ENCODE results near the gene SLC35C1. TPM values are rescaled to one million over a fixed set of nuclear protein-coding genes. Genes with fewer than 3 reads are reported as not detected.

Gene SLC35C1
- total and polyA plus RNA-seq, 2 of the 13 experiments (the other 11 are each of a cell fraction or from before 2014, with no cell fraction given) = 2.9 to 7.0 TPM

DNA sequence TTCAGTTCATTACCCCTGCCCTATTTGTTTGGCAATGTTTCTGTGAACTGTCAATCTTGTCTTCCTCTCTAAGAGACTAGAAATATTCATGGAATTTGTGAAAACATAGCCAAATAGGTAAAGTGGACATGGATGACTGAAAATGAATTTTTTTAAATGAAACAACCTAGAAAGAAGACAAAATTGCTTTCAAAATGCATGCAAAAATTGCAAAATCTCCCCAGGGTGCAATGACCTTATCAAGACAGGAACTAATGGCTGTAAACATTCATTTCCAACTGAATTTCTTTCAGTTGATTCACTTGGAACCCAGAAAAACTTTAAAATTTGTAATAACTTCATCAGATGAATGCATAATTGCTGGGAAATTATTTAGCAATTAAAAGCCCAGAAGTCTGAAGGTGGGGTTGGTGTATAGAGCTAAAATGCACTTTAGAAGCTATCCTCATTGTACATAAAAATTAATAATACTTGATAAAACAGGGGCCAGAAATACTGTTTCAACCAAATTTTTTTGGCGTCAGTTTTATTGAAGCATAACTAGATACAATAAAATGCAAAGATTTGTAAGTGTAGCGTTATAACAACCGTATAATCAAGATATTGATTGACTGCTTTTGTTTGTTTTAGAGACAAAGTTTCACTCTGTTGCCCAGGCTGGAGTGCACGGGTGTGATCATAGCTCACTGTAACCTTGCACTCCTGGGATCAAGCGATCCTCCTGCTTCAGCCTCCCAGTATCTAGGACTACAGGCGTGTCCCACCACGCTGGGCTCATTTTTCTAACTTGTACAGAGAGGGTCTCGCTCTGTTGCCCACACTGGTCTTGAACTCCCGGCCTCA is 27.6 kb upstream of the SLC35C1 start:
- ATAC-seq = no peak
- intact Hi-C loops (cut with micrococcal nuclease; ENCODE audit: unreplicated experiment) = no loop called here
- ChIA-PET POLR2A (no interaction called here), CTCF (ENCODE audit: low intra/inter-chr PET ratio, low total read pairs) (no interaction called here)
- Histone ChIP-seq H4K20me1 (ENCODE audit: insufficient read depth, low read length) (no peaks in the 10 kb centered on the region), H2AFZ (ENCODE audit: low read length) (no peak overlapping the region), H3K27ac (ENCODE audit: extremely low read length, insufficient read depth, low read length) (no peak overlapping the region), H3K27me3 (ENCODE audit: control insufficient read depth in 1 of 2, insufficient read depth in 2 of 2, low read length in 2 of 2) (peaks cover 0 to 8% of the 10 kb centered on the region in 2 experiments; a peak in 2 of 5 replicates), H3K4me1 (ENCODE audit: insufficient read depth, low read length) (peaks cover 13% of the 10 kb centered on the region; the same call in 1 of the 2 replicates), H3K4me3 (replicated peaks in 1 of 3; ENCODE audit: insufficient read depth in 1 of 3, low read depth in 2 of 3, low read length in 3 of 3) (no peak overlapping the region), H3K9ac (ENCODE audit: insufficient read depth, low read depth, low read length) (no peak overlapping the region), H3K4me2 (ENCODE audit: low read depth, low read length) (no peak overlapping the region), H3K36me3 (replicated peaks in 1 of 2; ENCODE audit: control insufficient read depth in 1 of 2, insufficient read depth in 2 of 2, low read length in 2 of 2) (no peaks in the 10 kb centered on the region), H3K9me3 (ENCODE audit: low read length) (no peaks in the 10 kb centered on the region), H3K79me2 (ENCODE audit: insufficient read depth, low read length) (no peaks in the 10 kb centered on the region)
- TF ChIP-seq ZNF709 (CRISPR knock-in tag; IDR thresholded peaks at IDR 0.05) = no peak
- TF ChIP-seq RBM39 (IDR thresholded peaks at IDR 0.05; ENCODE audit: low read depth, low read length, poor library complexity, severe bottlenecking) = no peak
- no peak for TF ChIP-seq FOXK2 (IDR thresholded peaks at IDR 0.05)
- TF ChIP-seq, protein P1, sequence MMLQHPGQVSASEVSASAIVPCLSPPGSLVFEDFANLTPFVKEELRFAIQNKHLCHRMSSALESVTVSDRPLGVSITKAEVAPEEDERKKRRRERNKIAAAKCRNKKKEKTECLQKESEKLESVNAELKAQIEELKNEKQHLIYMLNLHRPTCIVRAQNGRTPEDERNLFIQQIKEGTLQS (CRISPR knock-in tag; IDR thresholded peaks at IDR 0.05) = no peak
- no peak for TF ChIP-seq SUZ12 (IDR thresholded peaks at IDR 0.05; ENCODE audit: low read depth, low read length)
- TF ChIP-seq, protein P2, sequence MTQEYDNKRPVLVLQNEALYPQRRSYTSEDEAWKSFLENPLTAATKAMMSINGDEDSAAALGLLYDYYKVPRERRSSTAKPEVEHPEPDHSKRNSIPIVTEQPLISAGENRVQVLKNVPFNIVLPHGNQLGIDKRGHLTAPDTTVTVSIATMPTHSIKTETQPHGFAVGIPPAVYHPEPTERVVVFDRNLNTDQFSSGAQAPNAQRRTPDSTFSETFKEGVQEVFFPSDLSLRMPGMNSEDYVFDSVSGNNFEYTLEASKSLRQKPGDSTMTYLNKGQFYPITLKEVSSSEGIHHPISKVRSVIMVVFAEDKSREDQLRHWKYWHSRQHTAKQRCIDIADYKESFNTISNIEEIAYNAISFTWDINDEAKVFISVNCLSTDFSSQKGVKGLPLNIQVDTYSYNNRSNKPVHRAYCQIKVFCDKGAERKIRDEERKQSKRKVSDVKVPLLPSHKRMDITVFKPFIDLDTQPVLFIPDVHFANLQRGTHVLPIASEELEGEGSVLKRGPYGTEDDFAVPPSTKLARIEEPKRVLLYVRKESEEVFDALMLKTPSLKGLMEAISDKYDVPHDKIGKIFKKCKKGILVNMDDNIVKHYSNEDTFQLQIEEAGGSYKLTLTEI (CRISPR knock-in tag; conservative IDR thresholded peaks at IDR 0.05) = no peak
- TF ChIP-seq ZNF605 (CRISPR knock-in tag; IDR thresholded peaks at IDR 0.05) = no peak
- TF ChIP-seq ZNF841 (CRISPR knock-in tag; IDR thresholded peaks at IDR 0.05; ENCODE audit: borderline replicate concordance) = no peak
- TF ChIP-seq YY1 (IDR thresholded peaks at IDR 0.05; ENCODE audit: insufficient read depth, insufficient replicate concordance, low read depth, low read length) = no peak
- TF ChIP-seq, protein P3, sequence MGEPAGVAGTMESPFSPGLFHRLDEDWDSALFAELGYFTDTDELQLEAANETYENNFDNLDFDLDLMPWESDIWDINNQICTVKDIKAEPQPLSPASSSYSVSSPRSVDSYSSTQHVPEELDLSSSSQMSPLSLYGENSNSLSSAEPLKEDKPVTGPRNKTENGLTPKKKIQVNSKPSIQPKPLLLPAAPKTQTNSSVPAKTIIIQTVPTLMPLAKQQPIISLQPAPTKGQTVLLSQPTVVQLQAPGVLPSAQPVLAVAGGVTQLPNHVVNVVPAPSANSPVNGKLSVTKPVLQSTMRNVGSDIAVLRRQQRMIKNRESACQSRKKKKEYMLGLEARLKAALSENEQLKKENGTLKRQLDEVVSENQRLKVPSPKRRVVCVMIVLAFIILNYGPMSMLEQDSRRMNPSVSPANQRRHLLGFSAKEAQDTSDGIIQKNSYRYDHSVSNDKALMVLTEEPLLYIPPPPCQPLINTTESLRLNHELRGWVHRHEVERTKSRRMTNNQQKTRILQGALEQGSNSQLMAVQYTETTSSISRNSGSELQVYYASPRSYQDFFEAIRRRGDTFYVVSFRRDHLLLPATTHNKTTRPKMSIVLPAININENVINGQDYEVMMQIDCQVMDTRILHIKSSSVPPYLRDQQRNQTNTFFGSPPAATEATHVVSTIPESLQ (CRISPR knock-in tag; conservative IDR thresholded peaks at IDR 0.05) = no peak
- TF ChIP-seq SALL2 (CRISPR knock-in tag; IDR thresholded peaks at IDR 0.05) = no peak
- no peak for FAIRE-seq
- WGBS (ENCODE audit: low lambda C conversion rate) = 24% methylated on average over 9 of the region's 9 CpGs
- in situ Hi-C loops (cut with HindIII; ENCODE audit: extremely low pct_ligation_motif_present, low pct_unique_long_range_greater_than_20kb) = loop anchor here (10.0 kb wide), 1 partner anchor 443 kb away; no protein-coding TSS in a partner anchor
- DNase-seq (ENCODE audit: low spot score) = no peak
- BruUV-seq (replicated peaks) = no TSS peak

Data from HepG2 (cell line).